GM12891 (cell line): ENCODE results near the gene RPP25L.

Source experiments
- DNase-seq: peaks from one replicate; pipeline ENCODE4 v3.0.0; 2011; ENCODE audit warnings: low spot score; ENCODE audit not compliant: insufficient read length
- FAIRE-seq: peaks from 2 replicates; lab custom pipeline; 2011; peaks lifted over from hg19 to GRCh38; lab: Jason Lieb, UNC
- PAX5 ChIP-seq: IDR thresholded peaks from 2 replicates; pipeline ENCODE4 v1.6.1; 2011; ENCODE audit warnings: low read length, moderate library complexity, mild to moderate bottlenecking; ENCODE audit not compliant: insufficient read depth, severe bottlenecking
- POLR2A ChIP-seq: IDR thresholded peaks from 2 replicates; pipeline ENCODE4 v1.6.1; 2011; ENCODE audit warnings: low read depth, low read length, control low read depth
- POLR2AphosphoS5 ChIP-seq: IDR thresholded peaks from 2 replicates; pipeline ENCODE4 v1.6.1; 2011; ENCODE audit warnings: low read depth, low read length, control low read depth
- POU2F2 ChIP-seq: IDR thresholded peaks from 2 replicates; pipeline ENCODE4 v1.6.1; 2011; ENCODE audit warnings: low read depth, mild to moderate bottlenecking, control low read depth, low read length, moderate library complexity
- SPI1 ChIP-seq: IDR thresholded peaks from 2 replicates; pipeline ENCODE4 v1.6.1; 2011; ENCODE audit warnings: low read depth, low read length, control low read depth
- TAF1 ChIP-seq: IDR thresholded peaks from 2 replicates; pipeline ENCODE4 v1.6.1; 2011; ENCODE audit warnings: low read depth, low read length, control low read depth

RPP25L gene

GRCh38 chr9:34610434-34611206 lies 1.3 kb downstream of the RPP25L start:
- TF ChIP-seq SPI1 (no peak), TAF1 (no peak), POLR2AphosphoS5 (no peak), POLR2A (no peak), PAX5 (no peak), POU2F2 (no peak)
- FAIRE-seq (no peak), DNase-seq (no peak)

- DNase-seq (no peak), FAIRE-seq (no peak)
- TF ChIP-seq POU2F2 (no peak), PAX5 (no peak), TAF1 (no peak), POLR2AphosphoS5 (no peak), POLR2A (no peak)
Observed at GRCh38 chr9:34607331-34607730, 4.6 kb downstream of the RPP25L start.

DNA sequence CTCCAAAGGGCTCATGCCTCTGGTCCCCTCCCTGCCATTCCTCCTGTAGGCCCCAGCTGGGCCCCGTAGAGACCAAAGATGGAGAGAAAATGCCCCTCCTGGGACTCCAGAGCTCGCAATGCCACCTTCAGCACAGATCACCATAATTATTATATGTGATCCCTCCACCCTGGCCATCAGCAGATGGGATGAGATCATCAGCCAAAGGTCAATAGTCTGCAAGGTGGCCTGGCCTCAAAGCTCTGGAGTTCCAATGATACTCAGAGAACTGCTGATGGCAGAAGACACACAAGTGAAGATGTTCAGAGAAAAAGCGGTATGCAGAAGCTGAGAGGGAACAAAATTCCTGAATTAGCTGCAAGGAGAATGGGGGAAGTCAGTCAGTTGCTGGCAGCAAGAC lies 5.0 kb downstream of the RPP25L start:
- TF ChIP-seq POU2F2 (no peak), POLR2AphosphoS5 (no peak), TAF1 (no peak), POLR2A (no peak), SPI1 (no peak), PAX5 (no peak)
- no peak for DNase-seq
- FAIRE-seq: no peak

DNA sequence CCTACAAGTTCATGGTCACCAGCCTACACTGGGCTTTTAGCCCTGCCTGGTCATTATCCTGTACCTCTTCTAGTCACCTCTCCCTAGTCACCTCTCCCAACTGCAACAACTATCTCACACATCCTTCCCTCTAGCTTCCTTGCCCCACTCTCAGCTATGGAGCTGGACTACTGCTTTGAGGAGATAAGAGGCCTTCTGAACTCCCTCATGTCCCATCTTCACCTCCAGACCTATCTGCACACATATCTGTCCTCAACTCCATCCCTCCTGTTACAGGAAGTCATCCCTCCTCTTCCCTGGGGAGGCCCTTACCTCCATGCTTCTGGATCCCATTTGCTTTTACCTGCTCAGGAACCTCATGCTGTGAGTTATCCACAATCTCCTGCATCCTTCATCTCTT lies 5.7 kb downstream of the RPP25L start:
- TF ChIP-seq POLR2AphosphoS5 (no peak), PAX5 (no peak), POU2F2 (no peak), TAF1 (no peak), POLR2A (no peak), SPI1 (no peak)
- DNase-seq (no peak), FAIRE-seq (no peak)

DNA sequence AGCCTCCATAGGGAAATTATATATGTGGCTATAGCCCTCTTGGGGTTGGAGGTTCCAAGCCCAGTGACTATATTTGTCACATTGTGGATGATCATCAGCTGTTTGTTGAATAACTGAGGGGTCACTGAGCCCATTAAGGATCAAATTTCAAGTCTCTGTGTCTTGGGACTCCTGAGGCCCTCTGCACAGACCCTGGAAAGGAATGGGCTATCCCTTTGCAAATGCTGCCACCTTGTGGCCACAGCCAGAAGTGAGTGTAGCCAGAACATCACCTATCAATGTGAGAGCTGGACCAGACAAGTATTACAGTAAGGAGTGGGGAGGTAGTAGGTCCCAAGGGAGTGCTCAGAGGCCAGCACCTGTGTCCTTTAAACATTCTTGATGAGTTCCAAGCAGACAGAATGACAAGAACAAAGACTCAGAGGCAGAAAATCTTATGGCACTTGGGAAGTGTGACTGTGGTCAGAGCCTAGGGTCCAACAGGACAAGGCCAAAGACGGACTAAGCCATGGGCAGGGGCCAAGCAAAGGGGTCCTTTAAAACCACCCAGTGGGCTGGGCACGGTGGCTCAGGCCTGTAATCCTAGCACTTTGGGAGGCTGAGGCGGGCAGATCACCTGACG lies 8.2 kb downstream of the RPP25L start:
- no peak for DNase-seq
- peak; percentile 97 for FAIRE-seq
- TF ChIP-seq POLR2A (no peak), POU2F2 (no peak), TAF1 (no peak), SPI1 (no peak), PAX5 (no peak), POLR2AphosphoS5 (no peak)

DNA sequence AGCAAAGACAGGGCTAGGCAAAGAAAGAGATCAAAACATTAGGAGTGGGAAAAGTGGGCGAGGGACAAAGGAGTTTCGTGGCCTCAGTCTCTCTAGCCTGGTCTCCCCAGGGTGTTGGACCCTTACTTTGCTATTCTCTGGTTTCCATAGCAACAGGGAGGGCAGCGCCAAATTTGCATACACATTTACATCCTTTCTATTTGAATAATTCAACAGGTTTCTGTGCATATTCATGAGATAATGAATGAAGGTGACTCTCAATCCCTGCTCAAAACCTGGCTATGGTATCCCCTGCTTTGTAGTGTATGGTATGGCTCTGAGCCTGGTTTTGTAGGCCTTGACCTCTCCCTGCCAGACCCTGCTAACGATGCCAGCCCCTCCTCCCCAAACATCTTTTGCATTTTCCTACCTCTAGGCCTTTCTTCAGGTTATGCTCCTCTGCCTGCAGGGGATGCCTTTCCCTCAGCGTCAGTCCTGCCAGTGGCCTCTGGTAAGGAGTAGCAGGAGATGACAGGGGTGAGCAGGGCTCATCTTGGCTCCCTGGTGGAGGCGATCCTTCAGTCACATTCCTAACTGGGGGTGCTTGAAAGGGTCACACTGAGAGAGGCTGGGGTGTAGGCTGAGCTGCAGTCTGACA lies 9.8 kb downstream of the RPP25L start:
- DNase-seq (no peak), FAIRE-seq (no peak)
- TF ChIP-seq TAF1: no peak

- TF ChIP-seq POLR2AphosphoS5 (no peak), PAX5 (no peak), POU2F2 (no peak), POLR2A (no peak), TAF1 (no peak), SPI1 (no peak)
- DNase-seq (no peak), FAIRE-seq (no peak)
Observed at GRCh38 chr9:34600908-34601307, 11.0 kb downstream of the RPP25L start.

DNA sequence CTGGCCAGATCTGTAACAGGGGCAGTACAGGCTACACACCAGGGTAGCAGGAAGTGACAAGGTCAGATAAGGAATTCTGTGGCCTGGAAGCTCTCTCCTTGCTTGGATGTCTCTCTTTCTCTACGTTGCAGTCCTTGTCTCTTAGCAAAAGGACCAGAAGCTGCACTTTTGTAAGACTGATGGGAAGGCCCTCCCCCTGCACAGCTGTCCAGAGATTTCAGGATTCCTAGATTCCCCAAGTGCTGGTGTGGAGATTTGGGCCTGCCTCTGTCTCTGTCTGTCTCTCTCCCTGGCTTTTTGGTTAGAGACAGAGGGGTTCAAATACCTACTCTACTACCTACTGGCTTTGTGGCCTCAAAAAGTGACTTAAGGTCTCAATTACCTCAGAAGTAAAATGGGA lies 12.4 kb downstream of the RPP25L start:
- no peak for TF ChIP-seq POU2F2
- TF ChIP-seq TAF1: no peak
- TF ChIP-seq POLR2A: no peak
- TF ChIP-seq POLR2AphosphoS5: no peak
- TF ChIP-seq PAX5: no peak
- no peak for TF ChIP-seq SPI1
- no peak for FAIRE-seq
- DNase-seq: no peak

DNA sequence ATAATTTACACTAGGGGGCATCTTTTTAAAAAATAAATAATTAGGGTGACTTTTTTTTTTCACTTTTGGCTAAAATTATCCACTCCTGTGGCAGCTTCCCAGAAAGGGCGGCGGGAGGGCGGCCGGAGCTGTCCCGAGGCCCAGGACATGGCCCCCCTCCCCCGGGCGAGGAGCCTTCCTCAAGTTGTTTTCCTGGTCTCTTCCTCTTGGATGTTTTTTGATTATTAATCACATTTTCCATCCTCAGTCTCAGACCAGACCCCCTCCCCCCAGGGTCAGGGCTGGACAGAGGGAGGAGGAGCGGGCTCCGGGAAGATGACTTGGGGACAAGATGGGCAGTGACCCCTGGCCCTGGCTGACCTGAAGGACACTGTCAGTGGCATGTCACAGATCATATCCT lies 17.7 kb downstream of the RPP25L start:
- TF ChIP-seq TAF1: no peak
- TF ChIP-seq POLR2A: no peak
- DNase-seq: no peak
- no peak for FAIRE-seq

GRCh38 chr9:34592895-34593601 lies 18.8 kb downstream of the RPP25L start:
- DNase-seq: no peak

More at GRCh38 chr9:34592895-34593601, 18.8 kb downstream of the RPP25L start:
- TF ChIP-seq POLR2AphosphoS5 (no peak), POLR2A (no peak), SPI1 (no peak), PAX5 (no peak), TAF1 (no peak), POU2F2 (no peak)
- no peak for FAIRE-seq
